ENCODE measurements around the gene RFX2. TPM values are rescaled to one million over a fixed set of nuclear protein-coding genes. Genes with fewer than 3 reads are reported as not detected.
"Not testable (repeated sequence)": the region's sequence is repeated elsewhere in the genome, so short reads cannot be mapped to it uniquely, and the experiment has no call there.

The RFX2 gene
- total and polyA plus RNA-seq, 4 donors, result 13.1 to 54.2 (median 20.0) TPM

DNA sequence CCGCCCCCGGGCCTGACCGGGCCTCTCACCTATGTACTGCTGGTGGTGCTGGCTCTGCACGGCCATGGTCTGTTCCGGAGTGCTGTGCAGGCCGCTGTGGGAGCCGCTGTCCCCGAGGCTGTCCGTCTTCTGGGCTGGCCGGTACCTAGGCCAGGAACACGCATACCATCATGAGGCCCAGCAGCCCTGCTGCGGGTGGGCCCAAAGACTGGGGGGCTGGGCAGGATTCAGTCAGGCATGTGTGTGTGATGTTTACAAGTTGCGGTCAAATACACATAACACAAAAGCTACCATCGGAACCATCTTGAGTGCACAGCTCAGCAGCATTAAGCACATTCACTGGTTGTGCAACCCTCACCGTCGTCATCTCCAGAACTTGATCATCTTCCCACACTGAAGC, 100.2 kb downstream of the RFX2 start:
- no peaks in the 10 kb centered on the region for H3K9me3 ChIP-seq (ENCODE audit: control insufficient read depth in 4 of 4, insufficient read depth in 3 of 4, low read length in 3 of 4)
- peaks cover 0 to 4% (median 0%) of the 10 kb centered on the region in 5 donors for H3K4me1 ChIP-seq (ENCODE audit: control insufficient read depth in 5 of 5, insufficient read depth in 5 of 5, low read length in 5 of 5)
- TF ChIP-seq, protein P1, sequence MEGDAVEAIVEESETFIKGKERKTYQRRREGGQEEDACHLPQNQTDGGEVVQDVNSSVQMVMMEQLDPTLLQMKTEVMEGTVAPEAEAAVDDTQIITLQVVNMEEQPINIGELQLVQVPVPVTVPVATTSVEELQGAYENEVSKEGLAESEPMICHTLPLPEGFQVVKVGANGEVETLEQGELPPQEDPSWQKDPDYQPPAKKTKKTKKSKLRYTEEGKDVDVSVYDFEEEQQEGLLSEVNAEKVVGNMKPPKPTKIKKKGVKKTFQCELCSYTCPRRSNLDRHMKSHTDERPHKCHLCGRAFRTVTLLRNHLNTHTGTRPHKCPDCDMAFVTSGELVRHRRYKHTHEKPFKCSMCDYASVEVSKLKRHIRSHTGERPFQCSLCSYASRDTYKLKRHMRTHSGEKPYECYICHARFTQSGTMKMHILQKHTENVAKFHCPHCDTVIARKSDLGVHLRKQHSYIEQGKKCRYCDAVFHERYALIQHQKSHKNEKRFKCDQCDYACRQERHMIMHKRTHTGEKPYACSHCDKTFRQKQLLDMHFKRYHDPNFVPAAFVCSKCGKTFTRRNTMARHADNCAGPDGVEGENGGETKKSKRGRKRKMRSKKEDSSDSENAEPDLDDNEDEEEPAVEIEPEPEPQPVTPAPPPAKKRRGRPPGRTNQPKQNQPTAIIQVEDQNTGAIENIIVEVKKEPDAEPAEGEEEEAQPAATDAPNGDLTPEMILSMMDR (IDR thresholded peaks at IDR 0.05; ENCODE audit: control extremely low read depth, extremely low read depth), result no peak
- DNase-seq (no peak), ATAC-seq (ENCODE audit: insufficient read depth, low FRiP score) (no peak)
- H3K4me3 ChIP-seq, result no peak overlapping the region
- peaks cover 0 to 31% (median 17%) of the 10 kb centered on the region in 4 donors for H3K36me3 ChIP-seq (ENCODE audit: control insufficient read depth in 4 of 4, insufficient read depth in 4 of 4, low read length in 4 of 4)
- 94% methylated on average over 16 of the region's 16 CpGs for WGBS, 2 donors
- H3K27ac ChIP-seq (ENCODE audit: low read depth in 1 of 2, low read length in 1 of 2), result no peak overlapping the region
- no peak overlapping the region for H3K9ac ChIP-seq (ENCODE audit: insufficient read depth in 1 of 2, low read length in 2 of 2)
- H3K27me3 ChIP-seq (ENCODE audit: control insufficient read depth in 3 of 3, insufficient read depth in 3 of 3, low read length in 2 of 3), result no peaks in the 10 kb centered on the region

DNA sequence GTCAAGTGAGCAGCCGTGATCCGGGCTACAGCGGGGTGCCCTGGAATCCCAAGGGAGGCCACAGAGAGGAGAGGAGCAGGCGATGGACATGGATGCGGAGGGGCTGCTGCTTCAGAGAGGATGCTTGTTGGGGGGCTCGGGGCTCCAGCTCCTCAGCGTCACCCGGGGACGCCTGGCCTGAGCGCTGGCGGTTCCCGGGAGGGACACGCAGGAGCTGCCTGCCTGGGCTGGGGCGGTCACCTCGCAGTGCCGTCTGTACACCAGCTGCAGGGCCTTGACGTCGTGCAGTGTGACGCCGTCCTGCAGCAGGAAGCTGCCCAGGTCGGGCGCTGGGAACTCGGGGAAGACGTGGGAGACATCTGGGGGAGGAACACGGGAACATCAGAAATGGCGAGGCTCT, 102.4 kb downstream of the RFX2 start:
- no peak overlapping the region for H3K4me3 ChIP-seq
- no peak for DNase-seq
- H3K36me3 ChIP-seq (ENCODE audit: control insufficient read depth in 4 of 4, insufficient read depth in 4 of 4, low read length in 4 of 4), result peaks cover 0 to 36% (median 20%) of the 10 kb centered on the region in 4 donors
- no peak for ATAC-seq (ENCODE audit: insufficient read depth, low FRiP score)
- 92 to 93% methylated on average over 26 of the region's 26 CpGs for WGBS, 2 donors
- peaks cover 0 to 2% (median 0%) of the 10 kb centered on the region in 5 donors for H3K4me1 ChIP-seq (ENCODE audit: control insufficient read depth in 5 of 5, insufficient read depth in 5 of 5, low read length in 5 of 5)
- H3K27ac ChIP-seq (ENCODE audit: low read depth in 1 of 2, low read length in 1 of 2), result no peak overlapping the region
- no peaks in the 10 kb centered on the region for H3K27me3 ChIP-seq (ENCODE audit: control insufficient read depth in 3 of 3, insufficient read depth in 3 of 3, low read length in 2 of 3)
- TF ChIP-seq, protein P1 (IDR thresholded peaks at IDR 0.05; ENCODE audit: control extremely low read depth, extremely low read depth), result no peak
- H3K9me3 ChIP-seq (ENCODE audit: control insufficient read depth in 4 of 4, insufficient read depth in 3 of 4, low read length in 3 of 4), result no peaks in the 10 kb centered on the region
- no peak overlapping the region for H3K9ac ChIP-seq (ENCODE audit: insufficient read depth in 1 of 2, low read length in 2 of 2)

DNA sequence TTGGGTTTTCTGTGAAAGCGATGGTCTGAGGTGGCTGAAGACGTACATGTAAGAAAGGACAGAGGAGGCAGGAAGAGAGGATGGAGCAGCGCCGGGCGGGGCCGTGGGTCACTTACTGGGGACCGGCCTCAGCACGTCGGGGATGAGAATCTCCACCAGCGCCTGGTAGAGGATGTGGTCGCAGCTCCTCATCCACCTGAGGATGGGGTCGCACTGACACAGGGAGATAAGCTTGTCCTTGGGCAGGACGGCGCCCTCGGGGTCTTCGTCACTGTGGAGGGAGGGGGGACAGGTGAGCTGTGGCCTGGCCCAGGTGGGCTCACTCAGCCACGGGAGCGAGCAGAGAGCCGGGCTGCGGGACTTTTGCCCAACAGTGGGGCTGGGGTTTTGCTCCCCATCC, 103.4 kb downstream of the RFX2 start:
- ATAC-seq (ENCODE audit: insufficient read depth, low FRiP score), result no peak
- no peak for DNase-seq
- Histone ChIP-seq H3K27ac (ENCODE audit: low read depth in 1 of 2, low read length in 1 of 2) (no peak overlapping the region), H3K9me3 (ENCODE audit: control insufficient read depth in 4 of 4, insufficient read depth in 3 of 4, low read length in 3 of 4) (no peaks in the 10 kb centered on the region), H3K4me1 (ENCODE audit: control insufficient read depth in 5 of 5, insufficient read depth in 5 of 5, low read length in 5 of 5) (peaks cover 0 to 2% (median 0%) of the 10 kb centered on the region in 5 donors), H3K27me3 (ENCODE audit: control insufficient read depth in 3 of 3, insufficient read depth in 3 of 3, low read length in 2 of 3) (no peaks in the 10 kb centered on the region), H3K4me3 (no peak overlapping the region), H3K9ac (ENCODE audit: insufficient read depth in 1 of 2, low read length in 2 of 2) (no peak overlapping the region), H3K36me3 (ENCODE audit: control insufficient read depth in 4 of 4, insufficient read depth in 4 of 4, low read length in 4 of 4) (peaks cover 0 to 40% (median 18%) of the 10 kb centered on the region in 4 donors)
- WGBS, 2 donors, result 93 to 95% methylated on average over 20 of the region's 20 CpGs
- TF ChIP-seq, protein P1 (IDR thresholded peaks at IDR 0.05; ENCODE audit: control extremely low read depth, extremely low read depth), result no peak

DNA sequence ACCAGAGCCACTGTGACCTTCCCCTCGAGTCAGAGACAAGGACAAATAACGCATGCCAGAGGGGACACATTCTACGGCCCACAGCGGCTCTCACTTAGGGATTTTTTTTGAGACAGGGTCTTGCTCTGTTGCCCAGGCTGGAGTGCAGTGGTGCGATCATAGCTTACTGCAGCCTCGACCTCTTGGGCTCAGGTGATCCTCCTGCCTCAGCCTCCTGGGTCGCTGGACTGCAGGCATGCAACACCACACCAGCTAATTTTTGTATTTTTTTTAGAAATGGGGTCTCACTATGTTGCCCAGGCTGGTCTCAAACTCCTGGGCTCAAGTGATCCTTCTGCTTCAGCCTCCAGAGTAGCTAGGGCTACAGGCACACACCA, 104.2 kb downstream of the RFX2 start:
- ATAC-seq (ENCODE audit: insufficient read depth, low FRiP score); H3K4me3 ChIP-seq; H3K27me3 ChIP-seq (ENCODE audit: control insufficient read depth in 3 of 3, insufficient read depth in 3 of 3, low read length in 2 of 3); H3K4me1 ChIP-seq (ENCODE audit: control insufficient read depth in 5 of 5, insufficient read depth in 5 of 5, low read length in 5 of 5); H3K9me3 ChIP-seq (ENCODE audit: control insufficient read depth in 4 of 4, insufficient read depth in 3 of 4, low read length in 3 of 4); H3K9ac ChIP-seq (ENCODE audit: insufficient read depth in 1 of 2, low read length in 2 of 2); H3K27ac ChIP-seq (ENCODE audit: low read depth in 1 of 2, low read length in 1 of 2); DNase-seq: not testable (repeated sequence)
- peaks cover under 1 to 35% (median 15%) of the 10 kb centered on the region in 4 donors for H3K36me3 ChIP-seq (ENCODE audit: control insufficient read depth in 4 of 4, insufficient read depth in 4 of 4, low read length in 4 of 4)
- WGBS, 2 donors, result 92 to 95% methylated on average over 7 of the region's 7 CpGs
